Transverse colon (tissue), 4 donors: ENCODE results near the gene RPS6KA2. TPM values are rescaled to one million over a fixed set of nuclear protein-coding genes. Genes with fewer than 3 reads are reported as not detected.

Source experiments
- DNase-seq: peaks from one replicate; pipeline ENCODE4 v3.0.0-alpha.2; 2019
- H3K27ac ChIP-seq, 4 donors: fragments of 200-600 bp; sonication (generic); 2 replicates each; pipeline ENCODE4 v1.5.1; 2016 to 2018; ENCODE audit warnings: inconsistent platforms in 4 of 4
- H3K27me3 ChIP-seq: fragments of 200-600 bp; sonication (generic); 2 replicates; pipeline ENCODE4 v1.5.1; 2017; ENCODE audit warnings: inconsistent platforms
- H3K36me3 ChIP-seq, 4 donors: fragments of 200-600 bp; sonication (generic); 2 replicates each; pipeline ENCODE4 v1.5.1; 2017 to 2019; ENCODE audit warnings: inconsistent platforms in 4 of 4
- H3K4me1 ChIP-seq, 4 donors: fragments of 200-600 bp; sonication (generic); 2 replicates each; pipeline ENCODE4 v1.5.1; 2017 to 2020; ENCODE audit warnings: inconsistent platforms in 4 of 4
- H3K4me3 ChIP-seq, 4 donors: fragments of 200-600 bp; sonication (generic); 1 replicate in 1 of 4; 2 replicates in 3 of 4; pipeline versions ENCODE4 v1.5.1 to v1.6.1; 2017 to 2019; ENCODE audit warnings: inconsistent platforms in 4 of 4
- H3K9me3 ChIP-seq, 2 donors: fragments of 200-600 bp; sonication (generic); 2 replicates each; pipeline ENCODE4 v1.5.1; 2017 to 2019; ENCODE audit warnings: inconsistent platforms in 2 of 2
- EP300 ChIP-seq: sonication (generic); formaldehyde crosslinking; IDR thresholded peaks from one replicate; pipeline ENCODE4 v1.6.1; 2017; ENCODE audit warnings: antibody characterized with exemption, low read depth
- POLR2A ChIP-seq: fragments of 450-650 bp; IDR thresholded peaks from one replicate; pipeline ENCODE4 v1.6.1; 2016; ENCODE audit warnings: antibody characterized with exemption, mild to moderate bottlenecking, moderate library complexity
- POLR2AphosphoS5 ChIP-seq, 3 donors: sonication (generic); formaldehyde crosslinking; IDR thresholded peaks; one replicate each; pipeline ENCODE4 v1.6.1; 2016; ENCODE audit warnings: antibody characterized with exemption in 3 of 3
- WGBS, 2 donors: methylation state at CpG; one replicate each; pipeline ENCODE4 v1.1.5; 2018; ENCODE audit warnings: low coverage in 1 of 2; 5-methylcytosine and 5-hydroxymethylcytosine counted together
- in situ Hi-C, 4 donors: fragments of 200-750 bp; cut with MboI; loops; one replicate each; pipeline versions ENCODE4 v1.15.0 to v1.15.1; 2017; ENCODE audit warnings: low sequenced_read_pairs in 3 of 4, low pct_ligation_motif_present in 1 of 4, low pct_unique_long_range_greater_than_20kb in 1 of 4
- intact Hi-C: fragments of 100-400 bp; cut with DNase I; formaldehyde crosslinking; loops from one replicate; pipeline ENCODE4 v1.15.1; 2023; ENCODE audit warnings: low total_unique reads
- total RNA-seq, 4 donors: library from RNA; depleted of rRNA; stranded (reverse); fragments of >200 nt; gene quantifications; one replicate each; pipeline ENCODE4 v1.1.0, GENCODE V29; 2016
- TF ChIP-seq, protein P1 (sequence below), 5 experiments: fragments of 200-600 bp in 3 of 5; fragments of 450-650 bp in 2 of 5; sonication (generic) in 3 of 5; IDR thresholded peaks; 1 replicate in 2 of 5; 2 replicates in 3 of 5; pipeline ENCODE4 v1.5.1; 2016 to 2017; ENCODE audit warnings: antibody characterized with exemption in 5 of 5, inconsistent platforms in 3 of 5, mild to moderate bottlenecking in 2 of 5, moderate library complexity in 1 of 5

The RPS6KA2 gene
- total RNA-seq, 4 donors from 2014 or later = 9.6 to 41.1 (median 15.4) TPM

DNA sequence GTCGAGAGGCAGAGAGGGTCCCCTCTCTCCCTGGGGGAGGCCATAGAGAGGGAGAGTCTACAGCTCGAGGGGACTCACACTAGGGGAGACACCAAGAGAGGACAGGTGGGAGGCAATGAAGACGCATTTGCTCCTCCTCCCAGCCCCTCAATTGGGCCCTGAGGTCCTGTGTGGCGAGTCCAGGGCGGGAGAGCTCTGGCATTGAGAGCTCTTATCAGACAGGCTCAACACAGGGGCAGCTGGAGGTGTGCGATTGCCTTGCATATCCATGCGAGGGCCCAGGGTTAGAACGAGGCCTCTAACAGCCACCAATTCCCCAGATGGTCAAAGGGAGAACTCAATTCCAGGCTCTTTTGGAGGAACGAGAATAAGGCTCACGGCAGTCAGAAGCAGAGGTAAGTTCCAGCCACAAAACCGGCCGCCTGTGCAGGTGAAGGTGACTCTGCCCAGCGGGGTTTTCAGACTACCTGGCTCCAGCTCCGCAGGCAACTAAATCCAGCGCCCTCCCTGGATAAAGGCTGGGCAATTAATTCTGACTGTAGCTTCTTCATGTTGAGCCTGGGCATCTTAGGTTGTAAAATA, 150.3 kb downstream of the RPS6KA2 start:
- Histone ChIP-seq H3K4me3 (no peak overlapping the region), H3K27me3 (no peaks in the 10 kb centered on the region), H3K27ac (no peak overlapping the region), H3K9me3 (no peaks in the 10 kb centered on the region), H3K36me3 (no peaks in the 10 kb centered on the region), H3K4me1 (no peaks in the 10 kb centered on the region)
- intact Hi-C loops (no loop called here), in situ Hi-C loops (no loop called here)
- no peak for TF ChIP-seq POLR2A
- no peak for TF ChIP-seq EP300
- TF ChIP-seq POLR2AphosphoS5 (IDR thresholded peaks at IDR 0.05) = no peak
- TF ChIP-seq, protein P1, sequence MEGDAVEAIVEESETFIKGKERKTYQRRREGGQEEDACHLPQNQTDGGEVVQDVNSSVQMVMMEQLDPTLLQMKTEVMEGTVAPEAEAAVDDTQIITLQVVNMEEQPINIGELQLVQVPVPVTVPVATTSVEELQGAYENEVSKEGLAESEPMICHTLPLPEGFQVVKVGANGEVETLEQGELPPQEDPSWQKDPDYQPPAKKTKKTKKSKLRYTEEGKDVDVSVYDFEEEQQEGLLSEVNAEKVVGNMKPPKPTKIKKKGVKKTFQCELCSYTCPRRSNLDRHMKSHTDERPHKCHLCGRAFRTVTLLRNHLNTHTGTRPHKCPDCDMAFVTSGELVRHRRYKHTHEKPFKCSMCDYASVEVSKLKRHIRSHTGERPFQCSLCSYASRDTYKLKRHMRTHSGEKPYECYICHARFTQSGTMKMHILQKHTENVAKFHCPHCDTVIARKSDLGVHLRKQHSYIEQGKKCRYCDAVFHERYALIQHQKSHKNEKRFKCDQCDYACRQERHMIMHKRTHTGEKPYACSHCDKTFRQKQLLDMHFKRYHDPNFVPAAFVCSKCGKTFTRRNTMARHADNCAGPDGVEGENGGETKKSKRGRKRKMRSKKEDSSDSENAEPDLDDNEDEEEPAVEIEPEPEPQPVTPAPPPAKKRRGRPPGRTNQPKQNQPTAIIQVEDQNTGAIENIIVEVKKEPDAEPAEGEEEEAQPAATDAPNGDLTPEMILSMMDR (IDR thresholded peaks at IDR 0.05) = no peak
- DNase-seq = no peak
- WGBS, 2 donors = 89% methylated on average over 15 of the region's 15 CpGs; no CpG with 5 or more reads in 1 of the 2 donors

GRCh38 chr6:166476061-166476591, 150.9 kb downstream of the RPS6KA2 start:
- WGBS, 2 donors = 85% methylated on average over 13 of the region's 14 CpGs; no CpG with 5 or more reads in 1 of the 2 donors
- intact Hi-C loops = no loop called here
- DNase-seq = no peak

DNA sequence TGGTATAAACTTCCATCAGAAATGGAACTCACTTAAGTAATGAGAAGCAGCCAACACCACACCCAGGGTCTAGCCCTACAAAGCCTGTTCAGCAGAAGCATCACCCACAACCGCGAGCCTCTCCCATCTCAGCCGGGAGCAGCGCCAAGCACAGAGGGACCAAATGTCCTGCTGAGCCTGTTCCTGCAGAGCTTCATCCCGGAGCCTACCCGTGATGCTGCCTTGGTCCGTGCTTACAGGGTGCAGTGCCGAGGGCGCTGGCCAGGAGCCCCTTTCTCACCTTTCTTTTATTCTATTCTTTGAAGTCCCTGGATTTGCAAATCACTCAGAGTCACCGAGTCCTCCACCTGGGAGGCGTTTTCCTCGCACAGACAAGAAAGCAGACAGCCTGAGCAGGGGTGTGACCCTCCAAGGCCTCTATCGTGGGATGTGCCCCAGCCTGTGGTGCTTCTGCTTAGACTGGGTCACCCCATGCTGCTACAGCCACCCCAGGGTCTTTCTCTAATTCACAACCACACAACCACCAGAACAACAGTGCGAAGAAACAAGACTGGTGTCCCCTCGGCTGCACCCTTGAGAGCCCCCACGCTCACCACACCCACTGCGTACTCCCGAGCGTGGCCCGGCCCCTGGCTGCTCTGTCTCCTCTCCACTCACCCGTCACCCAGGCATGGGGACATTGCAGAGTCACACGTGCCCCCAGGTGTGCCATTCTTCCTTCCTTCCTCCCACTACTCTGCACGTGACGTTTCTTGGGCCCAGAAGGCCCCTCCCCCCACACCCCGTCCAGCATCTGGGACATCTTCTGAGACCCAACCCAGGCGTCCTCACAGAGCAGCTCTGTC, 152.1 kb downstream of the RPS6KA2 start:
- Histone ChIP-seq H3K4me1 (no peaks in the 10 kb centered on the region), H3K27me3 (no peaks in the 10 kb centered on the region), H3K4me3 (no peak overlapping the region), H3K9me3 (no peaks in the 10 kb centered on the region), H3K27ac (no peak overlapping the region), H3K36me3 (no peaks in the 10 kb centered on the region)
- DNase-seq = no peak
- in situ Hi-C loops (no loop called here), intact Hi-C loops (no loop called here)
- 72 to 75% methylated on average over 4 to 26 of the region's 26 CpGs for WGBS, 2 donors
- TF ChIP-seq, protein P1 (IDR thresholded peaks at IDR 0.05) = no peak
- TF ChIP-seq POLR2A (no peak), POLR2AphosphoS5 (IDR thresholded peaks at IDR 0.05) (no peak), EP300 (no peak)

More at GRCh38 chr6:166476061-166476591, 150.9 kb downstream of the RPS6KA2 start:
- no peak overlapping the region for H3K4me3 ChIP-seq
- TF ChIP-seq POLR2AphosphoS5 (IDR thresholded peaks at IDR 0.05) (no peak), EP300 (no peak), POLR2A (no peak)
- TF ChIP-seq, protein P1 (IDR thresholded peaks at IDR 0.05) = no peak
- no peaks in the 10 kb centered on the region for H3K4me1 ChIP-seq
- H3K27ac ChIP-seq = no peak overlapping the region
- no peaks in the 10 kb centered on the region for H3K36me3 ChIP-seq
- H3K27me3 ChIP-seq = no peaks in the 10 kb centered on the region
- H3K9me3 ChIP-seq = no peaks in the 10 kb centered on the region
- in situ Hi-C loops = no loop called here

DNA sequence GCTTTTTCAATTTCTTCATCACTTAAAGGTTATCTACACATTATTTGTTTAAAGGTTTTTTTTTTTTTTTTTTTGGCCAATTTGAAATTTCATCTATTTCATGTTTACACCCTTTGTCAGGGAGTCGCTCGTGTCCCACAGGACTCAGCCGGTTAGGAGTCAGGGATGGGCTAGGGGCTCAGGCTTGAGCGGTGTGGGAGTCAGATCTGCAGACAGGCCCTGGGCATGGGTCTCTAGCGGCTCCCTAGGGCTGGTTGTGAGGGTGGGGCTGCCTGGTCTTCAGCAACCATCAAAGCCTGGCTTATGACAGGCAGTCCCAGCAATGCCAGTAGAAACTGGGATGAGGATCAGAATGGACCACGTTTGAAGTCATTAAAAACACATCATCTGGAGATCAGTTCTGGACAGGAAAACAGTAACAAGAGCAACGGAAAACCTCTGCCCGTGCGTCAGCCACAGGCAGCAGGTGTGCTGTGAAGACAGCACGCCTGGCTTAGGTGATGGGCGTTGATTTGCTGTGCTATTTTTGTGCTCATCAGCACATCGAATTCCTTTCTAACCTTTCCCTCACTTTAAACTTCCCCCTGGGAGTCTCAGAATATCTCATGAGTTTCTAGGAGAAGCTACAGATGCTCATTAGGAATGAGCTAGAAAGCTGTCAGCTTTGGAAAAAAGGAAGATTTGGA, 153.0 kb downstream of the RPS6KA2 start:
- no peak for DNase-seq
- no peak overlapping the region for H3K27ac ChIP-seq
- H3K36me3 ChIP-seq = no peaks in the 10 kb centered on the region
- WGBS, 2 donors = 74 to 79% methylated on average over 7 to 12 of the region's 12 CpGs
- no peak overlapping the region for H3K4me3 ChIP-seq
- H3K9me3 ChIP-seq = no peaks in the 10 kb centered on the region
- no peaks in the 10 kb centered on the region for H3K27me3 ChIP-seq
- in situ Hi-C loops = no loop called here
- no peaks in the 10 kb centered on the region for H3K4me1 ChIP-seq
- intact Hi-C loops = no loop called here
- TF ChIP-seq, protein P1 (IDR thresholded peaks at IDR 0.05) = no peak
- TF ChIP-seq POLR2AphosphoS5 (IDR thresholded peaks at IDR 0.05) = no peak
- TF ChIP-seq EP300 = no peak
